HG03571 (cell line): ENCODE data around the gene TUBB1.

ENCODE experiments used
- ATAC-seq: cut with Tn5 transposase; IDR thresholded peaks from one replicate; pipeline ENCODE4 v1.9.1; 2021; ENCODE audit not compliant: unreplicated experiment

TUBB1 gene

DNA sequence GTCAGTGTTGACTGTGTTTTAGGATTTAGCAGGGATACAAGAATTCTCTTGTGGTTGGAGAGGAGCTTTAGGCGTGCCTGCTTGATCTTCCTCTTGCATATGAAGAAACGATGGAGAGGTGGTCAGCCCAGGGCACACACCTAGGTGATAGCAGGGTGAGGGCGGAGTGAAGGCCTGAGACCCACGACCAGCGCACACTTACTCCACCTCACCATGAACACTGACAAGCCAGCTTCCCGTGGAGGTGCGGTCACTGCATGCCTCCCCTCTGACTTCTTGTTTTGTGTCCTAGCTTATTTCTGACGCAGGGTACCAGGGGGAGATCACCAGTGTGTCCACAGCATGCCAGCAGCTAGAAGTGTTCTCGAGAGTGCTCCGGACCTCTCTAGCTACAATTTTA lies 30.0 kb upstream of the TUBB1 start:
- ATAC-seq, result no peak

DNA sequence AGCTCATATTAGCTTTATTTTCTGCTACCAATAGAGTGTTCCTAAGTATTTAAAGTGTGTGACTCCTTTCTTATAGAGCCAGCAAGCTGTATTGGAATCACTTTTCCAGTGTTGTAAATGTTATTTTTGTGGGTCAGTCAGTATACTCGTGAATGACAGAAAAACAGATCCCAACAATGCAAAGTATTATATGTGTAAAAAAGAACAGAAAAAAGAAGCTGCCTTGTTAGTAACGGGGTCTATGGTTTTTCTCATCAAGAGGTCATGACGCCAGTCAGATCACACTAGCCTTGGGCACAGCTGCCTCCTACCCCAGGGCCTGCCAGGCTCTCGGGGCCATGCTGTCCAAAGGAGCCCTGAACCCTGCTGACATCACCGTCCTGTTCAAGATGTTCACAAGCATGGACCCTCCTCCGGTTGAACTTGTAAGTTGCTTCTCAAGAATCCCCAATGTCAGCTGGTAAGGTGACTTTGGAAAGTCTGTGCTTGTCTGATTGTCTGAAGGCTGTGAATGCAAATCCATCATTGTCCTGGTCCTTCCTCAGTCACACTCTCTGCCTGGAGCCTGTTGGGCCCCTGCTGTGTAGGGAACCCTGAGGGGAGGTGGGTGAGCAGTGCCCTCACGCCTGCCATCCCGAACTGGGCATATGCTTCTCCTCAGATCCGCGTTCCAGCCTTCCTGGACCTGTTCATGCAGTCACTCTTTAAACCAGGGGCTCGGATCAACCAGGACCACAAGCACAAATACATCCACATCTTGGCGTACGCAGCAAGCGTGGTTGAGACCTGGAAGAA lies 28.4 kb upstream of the TUBB1 start:
- ATAC-seq, result no peak

DNA sequence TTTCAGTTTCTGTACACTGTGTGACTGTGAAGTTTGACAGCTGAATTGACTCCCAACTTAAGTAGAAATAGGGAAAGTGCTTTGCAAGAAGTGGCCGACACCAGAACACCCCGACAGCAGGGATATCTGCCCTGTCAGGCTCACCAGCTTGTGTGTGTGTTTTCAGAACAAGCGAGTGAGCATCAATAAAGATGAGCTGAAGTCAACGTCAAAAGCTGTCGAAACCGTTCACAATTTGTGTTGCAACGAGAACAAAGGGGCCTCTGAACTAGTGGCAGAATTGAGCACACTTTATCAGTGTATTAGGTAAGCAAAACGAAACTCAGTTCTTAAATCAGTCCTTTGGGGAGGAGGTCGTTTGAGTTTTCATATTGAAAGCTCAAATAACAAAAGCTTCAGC lies 27.5 kb upstream of the TUBB1 start:
- no peak for ATAC-seq

DNA sequence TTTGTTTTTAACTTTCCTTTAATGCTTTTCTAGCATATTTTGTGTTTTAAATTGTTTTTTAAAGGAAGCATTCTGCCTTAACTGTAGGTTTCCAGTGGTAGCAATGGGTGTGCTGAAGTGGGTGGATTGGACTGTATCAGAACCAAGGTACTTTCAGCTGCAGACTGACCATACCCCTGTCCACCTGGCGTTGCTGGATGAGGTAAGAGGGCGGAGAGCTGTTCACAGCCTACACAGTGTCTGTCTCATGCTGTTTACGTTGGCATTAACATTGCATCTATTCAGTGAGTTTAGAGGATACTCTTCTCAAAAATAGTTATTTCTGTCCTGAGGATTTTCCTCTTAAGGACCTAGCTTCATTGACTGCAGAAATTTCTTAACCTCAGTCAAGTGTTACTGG lies 26.3 kb upstream of the TUBB1 start:
- ATAC-seq, result no peak

DNA sequence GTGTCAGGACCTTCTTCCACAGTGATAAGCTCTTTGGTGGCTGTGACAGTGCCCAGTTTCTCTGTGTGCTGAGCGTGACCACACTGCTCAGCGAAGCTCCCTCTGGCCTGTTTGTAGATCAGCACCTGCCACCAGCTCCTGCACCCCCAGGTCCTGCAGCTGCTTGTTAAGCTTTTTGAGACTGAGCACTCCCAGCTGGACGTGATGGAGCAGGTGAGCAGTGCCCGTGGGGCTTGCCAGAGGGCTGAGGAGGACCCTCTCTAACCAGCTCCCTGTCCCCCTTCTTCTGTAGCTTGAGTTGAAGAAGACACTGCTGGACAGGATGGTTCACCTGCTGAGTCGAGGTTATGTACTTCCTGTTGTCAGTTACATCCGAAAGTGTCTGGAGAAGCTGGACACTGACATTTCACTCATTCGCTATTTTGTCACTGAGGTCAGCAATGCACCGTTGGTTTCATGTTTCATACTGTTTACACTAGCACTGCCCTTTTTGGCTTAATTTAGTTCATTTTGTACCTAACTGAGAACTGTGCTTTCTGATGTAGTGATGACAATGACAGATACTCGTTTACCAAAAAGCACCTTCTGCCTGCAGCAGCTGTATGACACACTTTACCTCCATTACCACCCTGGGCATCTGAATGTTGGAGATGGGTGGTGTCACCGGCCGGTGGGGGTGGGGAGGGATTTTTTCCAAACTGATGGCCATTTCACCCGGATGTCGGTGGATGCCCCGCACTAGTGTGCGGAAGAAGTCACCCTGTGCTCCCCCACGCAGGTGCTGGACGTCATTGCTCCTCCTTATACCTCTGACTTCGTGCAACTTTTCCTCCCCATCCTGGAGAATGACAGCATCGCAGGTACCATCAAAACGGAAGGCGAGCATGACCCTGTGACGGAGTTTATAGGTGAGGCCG lies 25.6 kb upstream of the TUBB1 start:
- no peak for ATAC-seq

DNA sequence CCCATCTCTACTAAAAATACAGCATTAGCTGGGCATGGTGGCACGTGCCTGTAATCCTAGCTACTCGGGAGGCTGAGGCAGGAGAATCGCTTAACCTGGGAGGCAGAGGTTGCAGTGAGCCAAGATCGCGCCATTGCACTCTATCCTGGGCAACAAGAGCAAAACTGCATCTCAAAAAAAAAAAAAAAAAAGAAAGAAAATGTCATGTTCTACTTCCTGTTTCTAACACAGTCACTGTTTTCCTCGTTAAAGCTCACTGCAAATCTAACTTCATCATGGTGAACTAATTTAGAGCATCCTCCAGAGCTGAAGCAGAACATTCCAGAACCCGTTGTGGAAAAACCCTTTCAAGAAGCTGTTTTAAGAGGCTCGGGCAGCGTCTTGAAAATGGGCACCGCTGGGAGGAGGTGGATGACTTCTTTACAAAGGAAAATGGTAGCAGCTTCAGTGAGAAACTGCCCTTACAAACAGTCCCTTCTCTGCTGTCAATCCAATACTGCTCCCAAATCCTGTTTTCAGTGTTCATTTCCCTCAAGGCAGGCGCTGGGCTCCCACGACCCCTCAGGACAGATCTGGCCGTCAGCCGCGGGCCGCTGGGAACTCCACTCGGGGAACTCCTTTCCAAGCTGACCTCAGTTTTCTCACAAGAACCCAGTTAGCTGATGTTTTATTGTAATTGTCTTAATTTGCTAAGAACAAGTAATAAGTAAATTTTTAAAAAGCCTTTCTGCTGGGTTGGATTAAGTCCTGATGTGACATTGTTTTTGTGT lies 24.7 kb upstream of the TUBB1 start:
- ATAC-seq, result no peak

DNA sequence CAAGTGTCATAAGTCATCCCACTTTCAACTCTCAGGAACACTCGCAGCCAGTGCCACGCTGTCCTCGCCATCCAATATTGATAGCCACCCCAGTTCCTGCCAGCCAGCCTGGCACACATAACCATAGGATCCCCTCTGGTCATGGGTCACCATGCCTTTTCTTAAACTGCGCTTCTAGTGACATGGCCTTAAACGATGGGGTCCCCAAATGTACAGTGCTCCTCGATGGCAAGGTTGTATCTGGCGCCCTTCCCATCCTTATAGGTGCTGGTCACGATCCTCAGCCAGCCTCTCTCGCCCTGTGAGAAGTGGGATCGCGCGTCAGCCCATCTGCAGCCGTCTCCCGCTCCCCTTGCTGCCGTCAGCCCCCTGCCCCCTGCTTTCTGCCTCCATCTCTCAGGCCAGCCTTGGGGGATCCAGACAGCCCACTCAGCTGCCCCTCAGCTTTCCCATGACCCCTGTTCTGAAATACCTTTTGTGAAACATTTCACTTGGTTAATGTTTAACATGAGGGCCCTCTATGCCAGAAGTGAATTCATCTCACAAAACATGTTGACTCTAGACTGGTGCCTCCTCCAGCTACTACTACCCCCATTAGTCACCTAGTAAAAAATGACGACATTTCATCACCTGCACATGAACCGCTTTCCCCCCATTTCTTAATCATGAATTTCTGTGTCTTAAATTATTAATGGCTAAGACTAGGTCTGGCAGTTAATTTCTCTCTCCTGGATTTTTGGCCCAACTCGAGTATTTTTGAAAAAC lies 23.6 kb upstream of the TUBB1 start:
- no peak for ATAC-seq

DNA sequence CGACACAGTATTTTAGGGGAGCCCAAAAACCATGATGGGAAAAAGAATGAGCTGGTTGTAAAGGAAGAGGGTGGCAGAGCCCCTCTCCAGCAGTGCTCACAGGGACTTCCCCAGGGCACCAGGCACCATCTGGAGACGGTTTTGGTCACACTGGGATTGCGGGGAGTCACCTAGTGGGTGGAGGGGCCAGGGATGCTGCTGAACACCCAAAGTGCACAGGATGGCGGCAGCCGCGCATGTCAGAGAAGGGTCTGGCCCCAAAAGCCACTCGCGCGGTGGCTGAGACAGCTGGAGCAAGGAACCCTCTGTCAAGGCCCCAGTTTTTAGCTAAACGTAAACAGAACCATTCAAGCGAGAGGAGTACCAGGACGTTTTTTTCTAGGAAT lies 23.0 kb upstream of the TUBB1 start:
- no peak for ATAC-seq

DNA sequence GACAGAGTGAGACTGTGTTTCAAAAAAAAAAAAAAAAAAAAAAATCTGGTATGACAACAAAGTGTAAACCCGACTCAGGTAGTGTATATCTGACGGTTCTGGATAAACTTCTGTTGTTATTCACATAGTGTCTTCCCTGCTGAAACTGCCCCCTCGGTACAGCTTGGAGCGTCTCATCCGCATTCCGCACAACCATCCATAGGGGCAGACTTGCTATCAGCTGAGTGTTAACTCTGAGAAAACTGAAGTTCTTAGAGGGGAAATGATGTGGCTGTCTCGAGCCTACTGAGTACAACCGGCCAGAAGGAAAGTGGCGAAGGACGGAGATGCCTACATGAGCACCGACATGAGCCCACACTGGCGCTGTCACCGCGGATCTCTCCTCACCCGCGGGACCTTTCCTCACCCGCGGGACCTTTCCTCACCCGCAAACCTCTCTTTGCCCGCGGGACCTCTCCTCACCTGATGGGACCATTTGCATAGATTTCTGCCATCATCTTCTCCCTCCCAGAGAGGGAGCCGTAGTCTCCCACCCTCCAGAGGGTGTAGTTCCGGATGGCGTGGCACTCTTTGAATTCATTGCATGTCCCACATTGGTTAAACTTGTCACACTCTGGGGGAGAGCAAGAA lies 22.0 kb upstream of the TUBB1 start:
- ATAC-seq, result no peak

DNA sequence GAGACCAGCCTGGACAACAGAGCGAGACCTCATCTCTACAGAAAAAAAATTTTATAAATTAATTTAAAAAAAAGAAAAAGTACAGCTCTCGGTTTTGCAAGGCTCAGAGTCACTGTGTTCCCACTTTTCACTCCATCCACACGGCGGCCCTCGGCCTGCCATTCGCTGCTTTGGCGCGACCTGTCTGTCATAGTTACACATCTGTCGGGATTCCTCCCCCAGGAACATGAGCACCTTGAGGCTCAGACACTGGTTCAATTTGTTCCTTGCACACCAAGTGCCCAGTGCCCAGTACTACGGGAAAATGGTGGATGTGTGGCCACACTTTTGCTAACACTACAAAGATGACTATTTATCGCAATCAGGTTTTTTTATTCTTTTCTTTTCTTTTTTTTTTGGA lies 20.6 kb upstream of the TUBB1 start:
- no peak for ATAC-seq

DNA sequence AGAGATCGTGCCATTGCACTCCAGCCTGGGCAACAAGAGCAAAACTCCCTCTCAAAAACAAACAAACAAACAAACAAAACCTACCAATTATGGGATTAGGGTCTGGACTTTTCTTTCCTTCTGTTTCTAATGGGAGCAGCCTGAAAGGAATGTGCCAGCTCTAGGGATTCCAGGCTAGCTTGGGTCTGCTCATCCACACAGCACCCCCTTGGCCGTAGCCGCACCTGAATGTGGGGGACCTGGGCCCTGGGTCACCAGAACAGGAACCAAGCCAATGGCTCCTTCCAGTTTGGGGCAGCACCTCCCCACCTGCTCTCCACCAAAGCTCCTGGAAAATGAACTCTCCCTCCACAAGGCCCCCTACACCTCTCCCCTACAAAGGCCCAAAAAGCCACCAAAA lies 18.9 kb upstream of the TUBB1 start:
- ATAC-seq, result no peak

DNA sequence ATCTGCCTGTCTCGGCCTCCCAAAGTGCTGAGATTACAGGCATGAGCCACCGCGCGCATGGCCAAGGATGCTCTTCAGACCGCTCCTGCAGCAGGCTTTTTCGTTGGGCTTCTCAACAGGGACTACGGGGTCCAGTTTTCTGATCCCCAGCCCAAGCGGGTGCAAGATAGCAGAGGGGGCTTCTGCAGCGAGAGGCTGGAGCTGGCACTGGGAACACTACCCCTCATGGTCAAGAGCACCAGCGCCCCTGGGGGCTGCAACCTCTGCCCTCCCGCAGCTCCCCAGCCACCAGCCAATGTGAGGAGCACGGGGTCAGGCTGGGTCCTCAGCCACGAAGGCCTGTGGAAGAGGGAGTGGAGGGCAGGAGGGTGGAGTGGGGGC lies 18.2 kb upstream of the TUBB1 start:
- ATAC-seq, result no peak

DNA sequence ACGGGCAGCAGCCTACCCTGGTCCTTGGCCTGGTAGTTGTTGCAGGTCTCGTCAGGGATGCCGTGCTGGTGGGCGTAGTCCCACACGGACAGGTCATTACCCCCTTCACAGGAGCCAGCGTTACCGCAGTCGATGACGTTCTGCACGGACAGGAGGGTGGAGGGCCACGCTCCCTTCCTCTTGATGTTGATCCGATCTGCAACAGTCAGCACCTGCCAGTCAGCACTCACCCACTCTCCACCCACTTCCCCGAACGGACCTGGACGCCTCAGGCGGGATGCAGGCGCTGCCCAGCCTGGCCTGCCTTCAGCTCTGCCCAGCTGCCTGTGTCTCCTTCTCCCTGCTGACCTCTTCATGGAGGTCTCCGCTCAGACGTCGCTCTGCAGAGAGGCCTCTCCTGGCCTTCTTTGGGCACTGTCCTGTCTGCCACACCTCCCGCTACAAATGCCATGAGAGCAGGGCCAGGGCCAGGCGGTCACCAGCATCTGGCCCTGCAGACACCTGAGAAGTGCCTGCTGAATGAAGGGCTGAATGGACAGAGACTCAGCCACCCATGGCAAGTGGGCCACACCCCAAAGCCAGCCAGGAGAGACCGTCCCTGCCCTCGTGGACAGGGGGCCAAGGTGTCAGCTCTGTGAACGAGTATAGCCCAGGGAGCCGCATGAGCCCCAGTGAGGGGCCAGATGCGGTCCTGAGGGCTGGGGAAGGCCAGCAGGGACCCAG lies 17.6 kb upstream of the TUBB1 start:
- ATAC-seq, result no peak

DNA sequence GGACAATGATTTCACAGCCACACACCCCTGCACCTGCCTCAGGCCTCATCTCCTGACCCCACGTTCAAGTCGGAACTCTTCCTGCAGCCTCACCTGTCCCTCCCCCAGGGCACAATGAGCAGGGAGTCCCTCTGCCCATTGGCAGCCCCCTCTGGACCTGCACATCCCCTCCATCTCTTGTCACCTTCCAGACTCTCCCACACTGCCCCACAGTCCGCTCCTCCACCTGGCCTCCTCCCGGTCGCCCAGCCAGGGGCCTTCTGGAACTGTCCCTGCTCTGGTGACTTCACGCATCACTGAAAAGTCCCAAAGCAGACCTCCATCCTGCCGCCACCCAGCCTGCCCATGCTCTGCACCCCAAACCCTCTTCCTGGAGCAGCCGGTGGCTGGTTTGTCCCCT lies 16.8 kb upstream of the TUBB1 start:
- ATAC-seq, result no peak

DNA sequence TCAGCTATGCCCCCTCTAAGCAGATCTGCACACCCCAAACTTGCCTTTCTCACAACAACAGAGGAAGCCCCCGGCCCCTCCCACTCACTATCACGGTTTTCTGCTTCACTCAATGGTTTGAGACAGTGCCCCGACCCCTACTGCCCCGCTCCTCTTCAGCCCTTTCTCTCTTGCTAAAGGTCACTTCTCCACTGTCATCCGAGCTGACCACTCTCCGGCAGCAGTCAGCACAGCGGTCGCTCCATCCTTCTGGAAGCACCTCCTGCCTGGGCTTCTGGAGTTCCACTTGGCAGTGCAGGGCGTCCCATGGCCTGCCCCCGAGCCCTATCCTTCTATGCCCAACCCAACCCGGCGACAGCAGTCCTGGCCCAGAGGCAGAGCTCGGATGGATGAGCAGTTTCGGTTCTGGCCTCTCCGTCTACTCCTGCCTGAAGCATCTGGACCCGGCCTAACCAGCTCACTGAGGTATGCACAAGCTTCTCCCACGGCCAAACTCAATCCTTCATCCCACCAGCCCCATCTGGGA lies 16.3 kb upstream of the TUBB1 start:
- ATAC-seq, result no peak

DNA sequence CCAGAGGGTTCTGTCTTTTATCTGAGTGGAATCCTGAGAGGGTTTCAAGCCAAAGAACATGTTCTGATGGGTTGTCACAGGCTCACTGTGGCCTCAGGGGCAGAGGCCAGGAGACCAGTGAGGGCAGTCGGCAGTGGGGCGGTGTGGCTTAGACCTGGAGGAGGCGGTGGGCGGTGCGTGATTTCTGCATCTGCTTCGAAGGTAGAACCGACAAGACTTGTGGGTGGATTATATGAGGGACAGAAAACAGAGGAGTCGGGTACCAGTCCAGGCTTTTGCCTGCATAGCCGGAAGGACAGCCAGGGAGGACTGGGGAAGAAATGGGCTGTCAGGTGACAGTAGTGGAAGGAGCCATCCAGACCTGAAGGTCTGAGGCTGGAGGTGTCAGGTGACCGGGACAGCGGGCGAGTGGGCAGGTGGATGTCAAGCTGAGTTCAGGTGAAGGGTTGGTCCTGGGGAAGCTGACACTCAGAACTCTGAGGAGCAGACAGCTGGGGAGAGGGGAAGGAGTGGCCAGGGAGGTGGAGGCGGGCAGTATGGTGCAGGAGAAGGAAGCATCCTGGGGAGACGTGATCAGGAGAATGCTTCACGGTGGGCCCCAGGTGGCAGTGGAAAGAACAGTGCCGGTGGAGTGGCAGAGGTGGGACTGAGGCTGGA lies 15.3 kb upstream of the TUBB1 start:
- ATAC-seq, result no peak

DNA sequence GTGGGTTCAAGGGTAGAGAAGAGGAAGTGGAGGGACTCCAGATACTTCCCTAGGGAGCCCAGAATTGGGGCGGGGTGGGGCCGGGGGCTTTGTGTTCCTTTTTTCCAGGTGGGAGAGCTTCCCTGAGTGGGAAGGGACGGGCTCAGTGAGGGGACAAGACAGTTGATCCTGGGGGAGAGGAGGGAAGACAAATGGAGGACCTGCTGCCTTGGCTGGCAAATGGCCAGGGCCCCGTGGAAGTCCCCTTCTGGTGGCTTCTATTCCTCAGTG lies 14.8 kb upstream of the TUBB1 start:
- ATAC-seq, result no peak

DNA sequence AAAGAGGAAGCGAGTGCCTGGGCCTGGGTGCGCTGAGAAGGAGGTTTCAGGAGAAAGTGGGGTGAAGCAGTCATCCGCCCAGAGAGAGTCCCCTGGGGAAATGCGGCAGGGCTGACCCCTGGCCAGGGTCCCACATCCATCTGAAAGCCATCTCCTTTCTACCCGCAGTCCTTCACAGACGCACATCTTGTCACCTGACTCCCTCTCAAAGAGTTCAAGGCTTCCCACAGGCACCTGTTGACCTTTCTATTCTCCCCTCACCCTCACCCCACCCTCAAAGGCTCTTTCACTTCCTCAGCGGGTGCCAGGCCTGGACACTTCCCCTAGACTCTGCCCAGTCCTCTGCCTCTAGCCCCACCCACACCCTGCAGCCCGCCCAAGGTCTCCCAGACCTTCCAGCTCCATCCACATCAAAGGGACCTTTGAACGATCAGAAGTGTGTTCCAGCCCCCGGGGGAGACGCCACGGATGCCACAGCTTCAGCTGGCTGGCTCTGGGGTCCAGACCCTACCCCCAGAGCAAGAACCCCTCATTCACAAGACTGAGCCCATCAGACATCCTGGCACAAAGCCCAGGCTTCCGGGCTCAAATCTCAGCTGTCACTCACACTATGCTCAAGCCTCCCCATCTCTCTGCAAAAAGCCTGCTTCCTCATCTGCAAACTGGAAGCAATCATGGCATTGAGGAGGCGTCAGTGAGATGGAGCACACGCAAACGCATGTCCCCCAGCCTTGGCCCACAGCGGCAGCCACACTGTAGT lies 14.3 kb upstream of the TUBB1 start:
- peak; percentile 47 for ATAC-seq
